Epithelial cell of alveolus of lung (primary cell): ENCODE measurements around the gene PRMT7. TPM values are rescaled to one million over a fixed set of nuclear protein-coding genes. Genes with fewer than 3 reads are reported as not detected.

ENCODE experiments used
- total RNA-seq: library from RNA; depleted of rRNA; stranded (reverse); fragments of >200 nt; gene quantifications from 2 replicates; pipeline ENCODE4 v1.2.1, GENCODE V29; 2015

The PRMT7 gene, protein sequence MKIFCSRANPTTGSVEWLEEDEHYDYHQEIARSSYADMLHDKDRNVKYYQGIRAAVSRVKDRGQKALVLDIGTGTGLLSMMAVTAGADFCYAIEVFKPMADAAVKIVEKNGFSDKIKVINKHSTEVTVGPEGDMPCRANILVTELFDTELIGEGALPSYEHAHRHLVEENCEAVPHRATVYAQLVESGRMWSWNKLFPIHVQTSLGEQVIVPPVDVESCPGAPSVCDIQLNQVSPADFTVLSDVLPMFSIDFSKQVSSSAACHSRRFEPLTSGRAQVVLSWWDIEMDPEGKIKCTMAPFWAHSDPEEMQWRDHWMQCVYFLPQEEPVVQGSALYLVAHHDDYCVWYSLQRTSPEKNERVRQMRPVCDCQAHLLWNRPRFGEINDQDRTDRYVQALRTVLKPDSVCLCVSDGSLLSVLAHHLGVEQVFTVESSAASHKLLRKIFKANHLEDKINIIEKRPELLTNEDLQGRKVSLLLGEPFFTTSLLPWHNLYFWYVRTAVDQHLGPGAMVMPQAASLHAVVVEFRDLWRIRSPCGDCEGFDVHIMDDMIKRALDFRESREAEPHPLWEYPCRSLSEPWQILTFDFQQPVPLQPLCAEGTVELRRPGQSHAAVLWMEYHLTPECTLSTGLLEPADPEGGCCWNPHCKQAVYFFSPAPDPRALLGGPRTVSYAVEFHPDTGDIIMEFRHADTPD
- total RNA-seq = 28.8 and 36.7 TPM in 2 replicates

DNA sequence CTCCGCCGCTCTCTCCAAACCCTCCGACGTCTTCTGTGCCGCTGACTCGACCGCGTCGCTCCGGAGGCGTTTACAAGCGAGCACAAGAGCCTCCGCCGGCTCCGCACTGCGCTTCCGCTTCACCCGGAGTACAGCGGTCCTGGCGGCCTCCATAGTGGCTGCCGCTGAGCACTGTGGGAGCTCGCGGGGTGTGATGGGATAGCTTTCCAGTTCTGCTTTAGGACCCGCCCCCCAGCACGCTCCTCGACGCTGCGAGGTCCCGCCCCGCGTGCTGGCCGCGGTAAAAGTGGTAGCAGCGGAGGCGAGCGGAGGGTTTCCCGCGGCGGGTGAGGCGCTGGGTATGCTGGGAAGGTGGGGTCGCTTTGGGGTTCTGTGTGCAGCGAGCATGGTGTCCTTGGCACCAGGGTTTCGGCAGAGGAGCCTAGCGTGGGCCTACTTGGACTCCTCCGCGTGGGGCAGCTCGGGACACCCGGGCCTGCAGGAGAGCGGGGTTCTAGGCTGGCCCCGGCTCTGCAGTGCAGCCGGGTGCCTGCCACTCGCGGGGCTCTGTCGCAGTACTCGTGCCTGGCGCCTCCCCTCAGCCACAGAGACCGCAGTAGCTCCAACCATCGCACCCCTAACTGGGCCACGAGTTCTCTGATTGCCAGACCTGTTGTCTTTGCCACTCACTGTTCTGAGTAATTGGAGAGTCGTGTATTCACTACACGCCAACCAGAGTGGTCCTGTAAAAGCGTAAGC lies at the start of gene PRMT7, which contains the start of gene SLC7A6OS:
PRMT7 (plus strand) TSS at position 246 of the 738 bp plus-strand sequence. CDS start 4,961 bp downstream, outside the sequence.
SLC7A6OS (minus strand) TSS at position 173 of the 738 bp plus-strand sequence; CDS start at position 153, 20 bp downstream.

DNA sequence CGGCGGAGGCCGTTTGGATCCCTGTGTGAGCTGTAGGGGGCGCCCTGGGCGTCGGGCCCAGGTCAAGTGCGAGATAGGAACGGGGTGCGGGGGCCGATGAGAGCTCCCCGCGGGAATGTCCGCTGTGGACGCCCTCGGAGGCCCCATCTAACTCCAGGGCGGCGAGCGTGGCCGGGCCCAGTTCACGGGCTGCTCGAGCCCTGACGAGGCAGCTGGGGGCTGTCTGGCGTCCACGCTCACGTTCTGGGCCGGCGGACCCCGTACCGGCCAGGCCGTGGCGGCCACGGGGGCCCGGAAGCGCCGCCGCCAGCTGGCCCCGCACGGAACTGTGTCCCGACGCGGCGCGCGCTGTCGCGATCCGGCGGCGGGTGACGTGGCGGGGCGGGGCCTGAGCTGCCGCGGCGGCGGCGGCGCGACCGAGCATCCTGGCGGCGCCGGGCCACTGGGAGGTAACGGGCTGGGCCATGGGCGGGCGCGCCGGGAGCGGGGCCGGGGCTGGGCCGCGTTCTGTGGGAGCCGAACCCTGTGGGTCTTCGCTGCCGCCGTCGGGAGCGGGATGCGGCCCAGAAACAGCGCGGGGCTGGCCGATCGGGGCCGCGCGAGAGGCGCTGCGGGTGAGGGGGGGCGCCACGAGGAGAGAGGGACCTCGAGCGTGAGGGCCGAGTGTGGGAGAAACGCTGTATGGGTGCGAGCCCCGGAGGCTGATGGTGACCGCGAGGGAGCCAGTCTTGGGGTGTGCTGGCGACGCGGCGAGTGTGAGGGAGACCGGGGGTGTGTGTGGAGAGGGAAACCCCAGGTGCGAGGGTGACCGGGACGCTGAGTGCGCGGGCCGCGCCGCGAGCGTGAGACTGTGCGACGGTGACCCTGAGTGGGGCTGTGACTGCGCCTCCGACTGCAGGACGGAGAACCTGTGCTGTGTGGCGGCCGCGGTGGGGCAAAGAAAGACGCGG lies 46.4 kb upstream of the PRMT7 start, which contains the start of gene SLC7A6:
SLC7A6 (plus strand) TSS at position 399 of the 950 bp plus-strand sequence. CDS start 10,201 bp downstream, outside the sequence.

Other genes with a start within 250 kb of the PRMT7 start
- 15.5 and 26.1 TPM in 2 replicates for gene NFATC3, start 225.6 kb upstream of the PRMT7 start, total RNA-seq
- 0.52 TPM in 1 of 2 replicates, not detected in the other for gene ESRP2, start 74.9 kb upstream of the PRMT7 start, total RNA-seq
- 14.5 and 21.7 TPM in 2 replicates for gene PLA2G15, start 65.6 kb upstream of the PRMT7 start, total RNA-seq
- 20.8 and 25.3 TPM in 2 replicates for gene SLC7A6, start 46.5 kb upstream of the PRMT7 start, total RNA-seq
- gene SLC7A6OS, start 73 bp upstream of the PRMT7 start, total RNA-seq = 9.2 and 12.8 TPM in 2 replicates
- 0.16 TPM in 1 of 2 replicates, not detected in the other for gene SMPD3, start 137.5 kb downstream of the PRMT7 start, total RNA-seq
- 37.0 and 39.2 TPM in 2 replicates for gene ZFP90, start 228.3 kb downstream of the PRMT7 start, total RNA-seq